Uterus (tissue), 4 donors: Measurements from ENCODE around the gene COL9A3. TPM values are rescaled to one million over a fixed set of nuclear protein-coding genes. Genes with fewer than 3 reads are reported as not detected.

Source experiments
- DNase-seq, 2 donors: peaks; one replicate each; pipeline ENCODE4 v3.0.0-alpha.2; 2019 to 2020
- H3K27ac ChIP-seq, 2 donors: fragments of 200-600 bp; sonication (generic); 1 replicate in 1 of 2; 2 replicates in 1 of 2; pipeline ENCODE4 v1.5.1; 2016 to 2018
- H3K27me3 ChIP-seq, 2 donors: fragments of 200-600 bp; sonication (generic); one replicate each; pipeline ENCODE4 v1.5.1; 2018 to 2019; ENCODE audit warnings: control low read depth in 1 of 2
- H3K36me3 ChIP-seq, 2 donors: fragments of 200-600 bp; sonication (generic); one replicate each; pipeline ENCODE4 v1.5.1; 2019; ENCODE audit warnings: control low read depth in 1 of 2
- H3K4me1 ChIP-seq, 2 donors: fragments of 200-600 bp; sonication (generic); one replicate each; pipeline ENCODE4 v1.5.1; 2018 to 2019; ENCODE audit warnings: control low read depth in 1 of 2
- H3K4me3 ChIP-seq, 2 donors: fragments of 200-600 bp; sonication (generic); 1 replicate in 1 of 2; 2 replicates in 1 of 2; pipeline ENCODE4 v1.5.1; 2018 to 2019; ENCODE audit warnings: mild to moderate bottlenecking in 1 of 2
- H3K9me3 ChIP-seq, 2 donors: fragments of 200-600 bp; sonication (generic); one replicate each; pipeline ENCODE4 v1.5.1; 2019; ENCODE audit warnings: control low read depth in 1 of 2
- POLR2A ChIP-seq, 2 donors: fragments of 450-650 bp; IDR thresholded peaks; one replicate each; pipeline ENCODE4 v1.6.1; 2016; ENCODE audit warnings: antibody characterized with exemption in 2 of 2, mild to moderate bottlenecking in 1 of 2, moderate library complexity in 1 of 2
- intact Hi-C: fragments of 100-400 bp; cut with DNase I; formaldehyde crosslinking; loops from one replicate; pipeline ENCODE4 v1.15.1; 2023; ENCODE audit warnings: low total_unique reads
- total RNA-seq, 4 donors: library from RNA; depleted of rRNA in 3 of 4; stranded (reverse); fragments of >200 nt in 3 of 4; gene quantifications; one replicate each; pipeline versions ENCODE4 v1.1.0 to v1.2.4, GENCODE V29; 2014 to 2023
- TF ChIP-seq, protein P1 (sequence below), 4 experiments: fragments of 200-600 bp in 2 of 4; fragments of 450-650 bp in 2 of 4; sonication (generic) in 2 of 4; IDR thresholded peaks; one replicate each; pipeline ENCODE4 v1.5.1; 2016 to 2019; ENCODE audit warnings: antibody characterized with exemption in 4 of 4, mild to moderate bottlenecking in 2 of 4, moderate library complexity in 1 of 4
- donor health status: DM: yes; HTN: yes; CAD: no.

COL9A3 gene
- total RNA-seq, 4 donors from 2014 or later = 0.59 to 75.4 (median 16.3) TPM

DNA sequence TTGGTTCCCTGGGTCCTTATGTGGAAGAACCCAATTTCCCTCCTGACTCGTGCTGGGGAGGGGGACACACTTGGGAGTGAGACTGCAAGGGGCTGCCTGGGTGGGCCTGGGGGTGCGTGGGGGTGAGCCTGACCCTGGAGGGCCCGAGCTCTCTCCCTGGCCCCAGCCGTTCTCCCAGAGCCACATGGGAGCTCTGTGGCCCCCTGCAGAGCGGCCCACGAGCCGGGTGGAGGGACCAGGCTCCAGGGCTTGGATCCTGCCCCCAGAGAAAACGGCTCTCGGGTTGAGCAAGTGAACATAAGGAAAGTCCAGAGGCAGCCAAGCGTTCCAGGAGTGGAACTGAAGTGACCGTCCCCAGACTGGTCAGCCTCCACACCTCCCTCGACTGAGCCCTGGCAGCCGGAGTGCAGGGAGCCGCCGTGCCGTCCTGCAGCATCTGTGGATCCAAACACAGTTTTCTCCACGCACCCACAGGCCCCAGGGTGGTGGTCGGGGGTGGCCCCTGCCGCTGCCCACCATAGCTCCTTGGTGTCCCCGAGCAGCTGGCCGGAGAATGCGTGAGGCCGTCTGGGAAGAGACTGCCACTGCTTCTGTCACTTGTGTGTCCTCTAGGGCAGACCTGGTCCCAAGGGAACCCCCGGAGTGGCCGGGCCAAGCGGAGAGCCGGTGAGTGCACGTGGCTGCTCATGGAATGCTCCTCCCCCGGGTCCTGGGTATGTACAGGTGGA lies 10.6 kb downstream of the COL9A3 start:
- no peak overlapping the region for H3K4me3 ChIP-seq
- H3K36me3 ChIP-seq = no peaks in the 10 kb centered on the region
- H3K27me3 ChIP-seq = no peaks in the 10 kb centered on the region
- no peaks in the 10 kb centered on the region for H3K9me3 ChIP-seq
- no peak overlapping the region for H3K27ac ChIP-seq
- peaks cover 5 to 7% of the 10 kb centered on the region in 2 donors for H3K4me1 ChIP-seq
- intact Hi-C loops = no loop called here
- DNase-seq = no peak
- TF ChIP-seq POLR2A (IDR thresholded peaks at IDR 0.05) = no peak
- TF ChIP-seq, protein P1, sequence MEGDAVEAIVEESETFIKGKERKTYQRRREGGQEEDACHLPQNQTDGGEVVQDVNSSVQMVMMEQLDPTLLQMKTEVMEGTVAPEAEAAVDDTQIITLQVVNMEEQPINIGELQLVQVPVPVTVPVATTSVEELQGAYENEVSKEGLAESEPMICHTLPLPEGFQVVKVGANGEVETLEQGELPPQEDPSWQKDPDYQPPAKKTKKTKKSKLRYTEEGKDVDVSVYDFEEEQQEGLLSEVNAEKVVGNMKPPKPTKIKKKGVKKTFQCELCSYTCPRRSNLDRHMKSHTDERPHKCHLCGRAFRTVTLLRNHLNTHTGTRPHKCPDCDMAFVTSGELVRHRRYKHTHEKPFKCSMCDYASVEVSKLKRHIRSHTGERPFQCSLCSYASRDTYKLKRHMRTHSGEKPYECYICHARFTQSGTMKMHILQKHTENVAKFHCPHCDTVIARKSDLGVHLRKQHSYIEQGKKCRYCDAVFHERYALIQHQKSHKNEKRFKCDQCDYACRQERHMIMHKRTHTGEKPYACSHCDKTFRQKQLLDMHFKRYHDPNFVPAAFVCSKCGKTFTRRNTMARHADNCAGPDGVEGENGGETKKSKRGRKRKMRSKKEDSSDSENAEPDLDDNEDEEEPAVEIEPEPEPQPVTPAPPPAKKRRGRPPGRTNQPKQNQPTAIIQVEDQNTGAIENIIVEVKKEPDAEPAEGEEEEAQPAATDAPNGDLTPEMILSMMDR (IDR thresholded peaks at IDR 0.05) = no peak

DNA sequence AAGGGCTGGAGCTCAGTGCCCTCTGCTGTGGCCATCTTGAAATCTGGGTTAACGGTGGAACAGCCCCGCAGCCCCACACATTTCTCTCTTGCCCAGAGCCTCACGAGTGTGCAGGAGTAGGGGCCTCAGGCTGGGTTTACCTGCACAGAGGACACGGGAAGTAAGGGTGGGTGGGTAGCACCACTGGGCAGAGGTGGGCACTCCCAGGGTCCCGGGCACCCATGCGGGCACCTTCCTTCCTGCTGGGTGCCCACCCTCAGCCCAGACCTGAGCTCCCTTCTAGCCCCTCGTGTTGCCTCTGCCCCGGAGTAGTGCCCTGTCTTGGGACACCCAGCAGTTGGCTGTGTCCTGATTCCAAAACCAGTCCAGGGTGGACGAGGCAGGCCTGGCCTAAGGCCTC lies 11.2 kb downstream of the COL9A3 start:
- H3K4me1 ChIP-seq = peaks cover 5 to 7% of the 10 kb centered on the region in 2 donors
- H3K27me3 ChIP-seq = no peaks in the 10 kb centered on the region
- H3K27ac ChIP-seq = no peak overlapping the region
- H3K36me3 ChIP-seq = no peaks in the 10 kb centered on the region
- intact Hi-C loops = no loop called here
- TF ChIP-seq POLR2A (IDR thresholded peaks at IDR 0.05) = no peak
- TF ChIP-seq, protein P1 (IDR thresholded peaks at IDR 0.05) = no peak
- DNase-seq = no peak
- no peak overlapping the region for H3K4me3 ChIP-seq
- H3K9me3 ChIP-seq = no peaks in the 10 kb centered on the region

GRCh38 chr20:62828511-62829230 lies 11.8 kb downstream of the COL9A3 start:
- no peak for DNase-seq
- intact Hi-C loops = no loop called here
- Histone ChIP-seq H3K27ac (no peak overlapping the region), H3K9me3 (no peaks in the 10 kb centered on the region), H3K36me3 (no peaks in the 10 kb centered on the region), H3K4me1 (peaks cover 5 to 7% of the 10 kb centered on the region in 2 donors), H3K27me3 (no peaks in the 10 kb centered on the region), H3K4me3 (no peak overlapping the region)
- no peak for TF ChIP-seq POLR2A (IDR thresholded peaks at IDR 0.05)
- TF ChIP-seq, protein P1 (IDR thresholded peaks at IDR 0.05) = no peak

DNA sequence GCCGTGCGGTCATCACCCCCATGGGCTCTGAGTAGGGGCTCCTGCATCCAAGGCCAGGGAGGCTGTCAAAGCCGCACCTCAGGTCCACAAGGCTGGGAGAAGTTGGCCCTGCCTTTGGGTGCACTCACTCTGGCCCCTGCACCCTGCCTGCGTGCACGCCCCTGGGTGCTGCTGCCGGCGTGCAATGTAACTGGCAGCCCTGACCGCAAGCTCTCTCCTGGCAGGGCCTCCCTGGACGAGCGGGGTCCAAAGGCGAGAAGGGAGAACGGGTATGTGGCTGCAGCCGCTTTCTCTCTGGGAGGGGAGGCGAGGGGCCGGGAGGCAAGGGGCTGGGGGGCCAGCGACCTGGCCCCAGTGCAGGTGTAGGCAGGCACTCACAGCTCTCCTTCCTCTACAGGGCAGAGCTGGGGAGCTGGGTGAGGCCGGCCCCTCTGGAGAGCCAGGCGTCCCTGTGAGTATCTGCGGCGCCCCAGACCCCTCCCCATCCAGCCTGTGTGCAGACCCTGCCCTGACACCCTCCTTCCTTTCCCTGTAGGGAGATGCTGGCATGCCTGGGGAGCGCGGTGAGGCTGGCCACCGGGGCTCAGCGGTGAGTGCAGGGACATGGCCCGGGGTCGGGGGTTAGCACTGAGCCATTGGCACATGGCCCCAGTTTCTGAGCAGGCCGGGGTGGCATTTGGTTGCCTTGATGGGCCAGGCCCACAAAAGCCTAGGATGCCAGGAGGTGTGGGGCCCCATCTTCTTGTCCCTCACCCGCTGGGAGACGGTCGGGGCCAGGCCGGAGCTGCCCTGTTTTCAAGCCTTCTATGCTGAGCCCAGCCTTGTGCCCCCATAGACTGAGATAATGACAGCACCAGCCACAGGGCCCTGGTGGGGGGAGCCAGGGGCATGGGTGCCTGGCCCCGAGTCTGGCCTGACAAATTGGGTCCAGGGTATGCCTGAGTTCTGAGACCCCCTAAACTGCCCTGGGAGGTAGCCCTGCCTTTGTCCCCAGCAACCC lies 12.7 kb downstream of the COL9A3 start:
- H3K4me1 ChIP-seq = peaks cover 2% of the 10 kb centered on the region in 2 donors
- H3K27me3 ChIP-seq = no peaks in the 10 kb centered on the region
- H3K4me3 ChIP-seq = no peak overlapping the region
- intact Hi-C loops = no loop called here
- no peaks in the 10 kb centered on the region for H3K9me3 ChIP-seq
- no peak for DNase-seq
- TF ChIP-seq, protein P1 (IDR thresholded peaks at IDR 0.05) = no peak
- no peak for TF ChIP-seq POLR2A (IDR thresholded peaks at IDR 0.05)
- H3K27ac ChIP-seq = no peak overlapping the region
- H3K36me3 ChIP-seq = no peaks in the 10 kb centered on the region
